ENCODE results near the gene BCDIN3D. TPM values are rescaled to one million over a fixed set of nuclear protein-coding genes. Genes with fewer than 3 reads are reported as not detected.

BCDIN3D gene
- total RNA-seq, 1 experiment from 2014 or later: 3.3 TPM

DNA sequence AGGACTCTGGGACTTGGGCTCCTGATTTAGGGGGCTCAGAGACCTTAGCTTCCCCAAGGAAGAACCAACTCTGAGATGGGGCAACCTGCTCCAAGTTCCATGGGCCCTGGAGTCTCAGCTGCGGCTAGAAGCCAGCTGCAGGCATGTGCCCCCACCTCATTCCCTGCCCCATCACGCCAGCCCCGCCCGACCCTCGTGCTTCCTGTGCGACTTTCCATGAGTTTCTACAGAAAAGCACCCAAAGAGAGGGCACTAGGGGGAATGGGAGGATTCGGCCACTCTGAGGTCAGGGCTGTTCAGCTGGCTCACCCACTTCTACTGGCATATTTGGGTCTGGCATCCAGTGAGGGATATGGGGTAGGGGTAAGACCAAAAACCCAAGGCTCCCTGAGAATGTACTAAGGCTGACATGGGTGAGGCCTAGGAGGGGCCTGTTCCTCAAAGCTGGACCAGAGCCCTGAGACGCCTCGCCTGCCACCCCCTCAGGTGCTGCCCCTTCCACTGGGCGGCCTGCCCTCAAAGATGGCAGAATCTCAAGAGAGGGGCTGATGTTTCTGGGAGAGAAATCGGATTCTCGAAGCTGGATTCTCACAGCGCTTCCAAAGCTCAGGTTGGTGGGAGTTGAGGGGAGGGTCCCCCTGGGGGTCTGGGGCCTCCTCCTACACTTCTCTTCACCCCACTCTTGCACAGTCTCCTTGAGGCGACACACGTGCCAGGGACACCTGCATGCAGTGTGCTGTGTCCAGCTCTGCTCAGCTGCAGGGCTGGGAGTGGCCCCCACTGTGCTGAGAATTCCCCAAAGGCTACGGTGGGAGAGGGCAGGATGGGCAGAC lies 38.7 kb upstream of the BCDIN3D start:
- Mint-ChIP-seq H3K9me3 (peaks cover 28 to 30% of the 10 kb centered on the region in 2 experiments), H3K36me3 (ENCODE audit: insufficient read depth in 1 of 3, low read depth in 3 of 3) (peaks cover 0 to 2% (median 0%) of the 10 kb centered on the region in 3 experiments; a peak in 2 of 7 replicates), H3K27me3 (ENCODE audit: low read depth) (peaks cover 12% of the 10 kb centered on the region), H3K4me1 (peaks cover 41 to 46% of the 10 kb centered on the region in 2 experiments), H3K4me3 (no peak overlapping the region), H3K27ac (peak overlapping the region in 2 of 3 experiments; percentile 25 to 59; a peak in 3 of 7 replicates)
- no peak overlapping the region for H3K18ac ChIP-seq (ENCODE audit: insufficient read length, low read depth, low read length)
- no peaks in the 10 kb centered on the region for H3K9me3 ChIP-seq (ENCODE audit: control insufficient read depth, low read depth, low read length)
- H3K79me1 ChIP-seq (ENCODE audit: insufficient read depth, low read depth, low read length, poor library complexity, severe bottlenecking): no peaks in the 10 kb centered on the region
- no peaks in the 10 kb centered on the region for H3K23me2 ChIP-seq (ENCODE audit: insufficient read length, low read depth, low read length, poor library complexity, severe bottlenecking)
- H2BK20ac ChIP-seq (ENCODE audit: low read depth, low read length, poor library complexity, severe bottlenecking): no peak overlapping the region
- no peak overlapping the region for H3K56ac ChIP-seq (ENCODE audit: insufficient read length, low read depth, low read length)
- H2BK15ac ChIP-seq (ENCODE audit: low read depth, low read length): no peak overlapping the region
- no peak overlapping the region for H2BK12ac ChIP-seq (ENCODE audit: insufficient read length, low read depth, low read length)
- no peak overlapping the region for H3T11ph ChIP-seq (ENCODE audit: low read length)
- no peak overlapping the region for H4K91ac ChIP-seq (ENCODE audit: insufficient read length, low read depth, low read length)
- no peak overlapping the region for H4K8ac ChIP-seq (replicated peaks; ENCODE audit: insufficient read length, low read depth, low read length)
- H2BK120ac ChIP-seq (ENCODE audit: low read depth, low read length, poor library complexity, severe bottlenecking): no peak overlapping the region
- H3K79me2 ChIP-seq (ENCODE audit: insufficient read depth, low read length): no peaks in the 10 kb centered on the region
- H3K4me1 ChIP-seq (ENCODE audit: insufficient read depth, low read length): peaks cover 6% of the 10 kb centered on the region; the same call in 1 of the 2 replicates
- H3K4me2 ChIP-seq (ENCODE audit: insufficient read depth, insufficient read length, low read length): no peak overlapping the region
- no peak overlapping the region for H2BK5ac ChIP-seq (ENCODE audit: insufficient read length, low read length)
- TF ChIP-seq, protein P1, sequence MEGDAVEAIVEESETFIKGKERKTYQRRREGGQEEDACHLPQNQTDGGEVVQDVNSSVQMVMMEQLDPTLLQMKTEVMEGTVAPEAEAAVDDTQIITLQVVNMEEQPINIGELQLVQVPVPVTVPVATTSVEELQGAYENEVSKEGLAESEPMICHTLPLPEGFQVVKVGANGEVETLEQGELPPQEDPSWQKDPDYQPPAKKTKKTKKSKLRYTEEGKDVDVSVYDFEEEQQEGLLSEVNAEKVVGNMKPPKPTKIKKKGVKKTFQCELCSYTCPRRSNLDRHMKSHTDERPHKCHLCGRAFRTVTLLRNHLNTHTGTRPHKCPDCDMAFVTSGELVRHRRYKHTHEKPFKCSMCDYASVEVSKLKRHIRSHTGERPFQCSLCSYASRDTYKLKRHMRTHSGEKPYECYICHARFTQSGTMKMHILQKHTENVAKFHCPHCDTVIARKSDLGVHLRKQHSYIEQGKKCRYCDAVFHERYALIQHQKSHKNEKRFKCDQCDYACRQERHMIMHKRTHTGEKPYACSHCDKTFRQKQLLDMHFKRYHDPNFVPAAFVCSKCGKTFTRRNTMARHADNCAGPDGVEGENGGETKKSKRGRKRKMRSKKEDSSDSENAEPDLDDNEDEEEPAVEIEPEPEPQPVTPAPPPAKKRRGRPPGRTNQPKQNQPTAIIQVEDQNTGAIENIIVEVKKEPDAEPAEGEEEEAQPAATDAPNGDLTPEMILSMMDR (conservative IDR thresholded peaks at IDR 0.05): no peak
- no peaks in the 10 kb centered on the region for H4K20me1 ChIP-seq (ENCODE audit: control insufficient read depth, insufficient read depth, insufficient read length)
- H3K27me3 ChIP-seq (ENCODE audit: insufficient read depth, low read length): no peaks in the 10 kb centered on the region; the same call in 1 of the 2 replicates
- no peak for DNase-seq
- no peak overlapping the region for H3K23ac ChIP-seq (ENCODE audit: insufficient read length, low read depth, low read length)
- no peak overlapping the region for H4K5ac ChIP-seq (ENCODE audit: insufficient read length, low read depth, low read length)
- H3K9ac ChIP-seq (ENCODE audit: extremely low read depth, insufficient read length, low read length): no peak overlapping the region
- H3K27ac ChIP-seq (ENCODE audit: insufficient read length, low read depth, low read length): no peak overlapping the region
- no peak overlapping the region for H2AK5ac ChIP-seq (ENCODE audit: insufficient read length, low read length)
- WGBS (ENCODE audit: extremely low coverage, insufficient read length, low lambda C conversion rate): no CpG with 5 or more reads among the region's 16 CpGs
- no peak overlapping the region for H3K4ac ChIP-seq (ENCODE audit: low read depth, low read length)
- H3K14ac ChIP-seq (ENCODE audit: insufficient read depth, low read length): no peak overlapping the region
- no peak overlapping the region for H2AFZ ChIP-seq (ENCODE audit: low read length)
